Measurements from ENCODE around the gene CPHXL. TPM values are rescaled to one million over a fixed set of nuclear protein-coding genes. Genes with fewer than 3 reads are reported as not detected.

Gene CPHXL
- not detected in 2 replicates for total RNA-seq

DNA sequence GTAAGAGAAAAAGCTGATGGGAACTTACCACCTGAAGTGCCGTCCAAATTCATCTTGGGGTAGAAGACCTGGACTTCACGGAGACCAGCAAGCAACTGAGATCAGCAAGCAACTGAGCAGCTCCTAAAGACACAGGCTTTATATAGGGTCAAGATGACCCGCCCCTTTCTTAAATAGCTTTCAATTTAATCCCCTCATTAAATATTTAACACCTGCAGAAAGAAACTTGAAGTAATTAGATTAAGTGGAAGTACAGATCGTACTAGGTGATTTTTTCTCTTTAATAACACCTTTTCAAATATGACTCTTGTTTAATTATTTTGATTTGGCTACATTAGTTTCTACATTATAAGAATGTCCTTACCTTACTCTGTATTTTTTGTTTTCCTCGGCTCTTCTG, at the start of gene CPHXL:
CPHXL (minus strand) TSS at position 101 of the 400 bp plus-strand sequence; CDS start at position 53, 48 bp downstream.
- Histone ChIP-seq H3K36me3 (ENCODE audit: control insufficient read depth, insufficient read depth, low read length) (no peaks in the 10 kb centered on the region), H3K4me3 (ENCODE audit: low read depth, low read length) (no peak within 1 kb of the TSS), H3K27me3 (ENCODE audit: control insufficient read depth, insufficient read depth, low read length) (no peaks in the 10 kb centered on the region)
- no peak for DNase-seq (ENCODE audit: low read depth)
- TF ChIP-seq, protein P1, sequence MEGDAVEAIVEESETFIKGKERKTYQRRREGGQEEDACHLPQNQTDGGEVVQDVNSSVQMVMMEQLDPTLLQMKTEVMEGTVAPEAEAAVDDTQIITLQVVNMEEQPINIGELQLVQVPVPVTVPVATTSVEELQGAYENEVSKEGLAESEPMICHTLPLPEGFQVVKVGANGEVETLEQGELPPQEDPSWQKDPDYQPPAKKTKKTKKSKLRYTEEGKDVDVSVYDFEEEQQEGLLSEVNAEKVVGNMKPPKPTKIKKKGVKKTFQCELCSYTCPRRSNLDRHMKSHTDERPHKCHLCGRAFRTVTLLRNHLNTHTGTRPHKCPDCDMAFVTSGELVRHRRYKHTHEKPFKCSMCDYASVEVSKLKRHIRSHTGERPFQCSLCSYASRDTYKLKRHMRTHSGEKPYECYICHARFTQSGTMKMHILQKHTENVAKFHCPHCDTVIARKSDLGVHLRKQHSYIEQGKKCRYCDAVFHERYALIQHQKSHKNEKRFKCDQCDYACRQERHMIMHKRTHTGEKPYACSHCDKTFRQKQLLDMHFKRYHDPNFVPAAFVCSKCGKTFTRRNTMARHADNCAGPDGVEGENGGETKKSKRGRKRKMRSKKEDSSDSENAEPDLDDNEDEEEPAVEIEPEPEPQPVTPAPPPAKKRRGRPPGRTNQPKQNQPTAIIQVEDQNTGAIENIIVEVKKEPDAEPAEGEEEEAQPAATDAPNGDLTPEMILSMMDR (IDR thresholded peaks at IDR 0.05; ENCODE audit: insufficient read depth, low read length, poor library complexity, severe bottlenecking) = no peak

DNA sequence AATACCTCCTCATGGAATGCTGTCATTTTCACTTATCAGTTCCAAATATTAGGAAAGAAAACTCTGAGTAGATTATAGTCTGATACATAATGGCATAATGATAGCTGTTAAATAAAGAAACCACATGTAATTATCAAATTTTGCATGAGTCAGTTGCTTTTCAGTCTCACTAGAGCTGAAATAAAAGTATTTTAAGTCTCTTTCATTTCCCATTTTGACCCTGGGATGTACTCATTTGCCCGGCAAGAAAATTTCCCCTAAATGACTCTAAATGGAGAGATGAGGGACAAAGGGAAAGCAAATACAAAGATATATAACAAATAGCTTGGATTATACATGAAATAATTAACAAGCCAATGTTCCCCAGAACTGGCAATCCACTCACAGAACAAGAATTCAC, 47.9 kb upstream of the CPHXL start:
- Histone ChIP-seq H3K36me3 (ENCODE audit: control insufficient read depth, insufficient read depth, low read length) (no peaks in the 10 kb centered on the region), H3K4me3 (ENCODE audit: low read depth, low read length) (no peak overlapping the region), H3K27me3 (ENCODE audit: control insufficient read depth, insufficient read depth, low read length) (no peaks in the 10 kb centered on the region)
- no peak for DNase-seq (ENCODE audit: low read depth)
- TF ChIP-seq, protein P1 (IDR thresholded peaks at IDR 0.05; ENCODE audit: insufficient read depth, low read length, poor library complexity, severe bottlenecking) = no peak

DNA sequence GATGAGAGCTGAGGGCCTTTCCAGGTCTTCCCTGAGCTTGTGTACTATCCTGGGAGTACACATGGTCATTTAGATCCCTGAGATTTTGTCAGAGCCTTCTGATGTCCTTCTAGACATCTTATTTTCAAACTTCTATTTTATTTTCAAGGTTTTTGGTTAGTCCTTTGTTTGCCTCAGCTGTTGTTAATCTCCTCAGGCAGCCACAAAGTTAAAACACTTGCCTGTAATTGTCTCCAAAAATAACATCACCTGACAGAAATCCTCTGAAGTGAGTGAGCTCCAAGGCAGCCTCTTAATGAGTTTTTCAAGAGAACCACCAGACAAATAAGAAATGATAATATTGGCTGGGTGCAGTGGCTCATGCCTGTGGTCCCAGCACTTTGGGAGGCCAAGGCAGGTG, 43.8 kb upstream of the CPHXL start:
- H3K36me3 ChIP-seq (ENCODE audit: control insufficient read depth, insufficient read depth, low read length) = no peaks in the 10 kb centered on the region
- TF ChIP-seq, protein P1 (IDR thresholded peaks at IDR 0.05; ENCODE audit: insufficient read depth, low read length, poor library complexity, severe bottlenecking) = no peak
- no peak overlapping the region for H3K4me3 ChIP-seq (ENCODE audit: low read depth, low read length)
- no peak for DNase-seq (ENCODE audit: low read depth)
- H3K27me3 ChIP-seq (ENCODE audit: control insufficient read depth, insufficient read depth, low read length) = no peaks in the 10 kb centered on the region

DNA sequence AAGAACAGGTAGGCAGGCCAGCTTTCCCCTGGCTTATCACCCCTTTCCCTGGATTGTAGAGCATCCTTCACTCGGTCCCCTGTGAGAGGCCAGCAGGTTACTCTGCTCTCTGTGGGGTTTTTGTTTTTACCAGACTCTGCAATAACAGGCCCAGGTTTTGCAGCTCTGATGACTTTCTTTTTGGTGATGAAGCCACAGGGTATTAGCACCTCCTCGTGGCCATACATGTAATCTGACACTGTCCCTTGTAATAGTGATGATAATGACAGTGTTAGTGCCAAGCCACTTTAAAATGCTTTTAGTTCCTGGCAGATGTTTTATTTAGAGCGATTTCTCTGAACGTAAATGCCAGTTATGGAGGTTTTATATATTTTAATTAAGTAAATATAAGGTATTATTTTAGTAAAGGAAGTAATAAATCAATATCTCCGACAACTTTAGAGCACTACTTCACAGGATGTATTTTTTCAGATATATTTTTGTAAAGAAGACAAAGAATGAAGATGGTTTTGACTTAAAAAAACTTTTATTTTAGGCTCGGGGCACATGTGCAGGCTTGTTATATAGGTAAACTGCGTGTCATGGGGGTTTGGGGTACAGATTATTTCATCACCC, 38.0 kb upstream of the CPHXL start:
- DNase-seq (ENCODE audit: low read depth) = peak; percentile 12
- H3K36me3 ChIP-seq (ENCODE audit: control insufficient read depth, insufficient read depth, low read length) = no peaks in the 10 kb centered on the region
- TF ChIP-seq, protein P1 (IDR thresholded peaks at IDR 0.05; ENCODE audit: insufficient read depth, low read length, poor library complexity, severe bottlenecking) = peak; percentile 75
- no peak overlapping the region for H3K4me3 ChIP-seq (ENCODE audit: low read depth, low read length)
- no peaks in the 10 kb centered on the region for H3K27me3 ChIP-seq (ENCODE audit: control insufficient read depth, insufficient read depth, low read length)

DNA sequence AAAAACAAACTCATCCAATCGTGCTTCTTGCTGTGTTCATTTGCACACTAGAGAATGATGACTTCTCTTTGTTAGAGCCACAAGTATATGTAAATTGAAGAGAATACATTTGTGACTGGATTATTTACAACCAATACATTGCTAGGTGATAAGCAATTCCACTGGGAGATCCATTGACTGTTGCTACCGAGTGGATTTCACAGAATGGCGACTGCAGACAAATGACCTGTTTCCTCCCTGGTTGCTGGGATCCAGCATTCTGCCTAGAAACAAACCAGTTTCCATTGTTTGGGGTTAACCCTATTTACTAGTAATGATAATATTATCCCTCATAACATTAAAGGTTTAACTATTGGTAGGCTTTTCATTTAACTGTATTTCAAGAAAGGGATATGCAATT, 36.9 kb upstream of the CPHXL start:
- TF ChIP-seq, protein P1 (IDR thresholded peaks at IDR 0.05; ENCODE audit: insufficient read depth, low read length, poor library complexity, severe bottlenecking) = no peak

DNA sequence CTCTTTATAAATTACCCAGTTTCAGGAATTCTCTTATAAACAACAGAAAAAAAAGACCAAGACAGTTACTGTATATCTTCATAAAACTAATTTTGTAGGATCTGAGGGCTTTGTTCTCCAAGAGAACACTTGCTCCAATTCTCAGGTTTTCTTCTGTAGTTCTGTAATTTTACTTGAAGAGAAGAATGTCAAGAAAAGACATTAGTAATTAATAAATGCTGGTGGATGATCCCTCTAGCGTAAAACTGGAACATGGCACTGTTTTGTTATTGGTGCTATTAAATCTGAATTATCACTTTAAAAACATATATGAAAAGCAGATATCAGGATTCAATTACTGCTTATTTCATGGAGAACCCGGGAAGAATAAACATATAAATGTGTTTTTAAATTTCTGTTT, 36.5 kb upstream of the CPHXL start:
- H3K27me3 ChIP-seq (ENCODE audit: control insufficient read depth, insufficient read depth, low read length) = no peaks in the 10 kb centered on the region
- TF ChIP-seq, protein P1 (IDR thresholded peaks at IDR 0.05; ENCODE audit: insufficient read depth, low read length, poor library complexity, severe bottlenecking) = no peak
- no peak for DNase-seq (ENCODE audit: low read depth)
- no peaks in the 10 kb centered on the region for H3K36me3 ChIP-seq (ENCODE audit: control insufficient read depth, insufficient read depth, low read length)
- no peak overlapping the region for H3K4me3 ChIP-seq (ENCODE audit: low read depth, low read length)

More for the DNA sequence above, 36.9 kb upstream of the CPHXL start:
- H3K27me3 ChIP-seq (ENCODE audit: control insufficient read depth, insufficient read depth, low read length) = no peaks in the 10 kb centered on the region
- no peak overlapping the region for H3K4me3 ChIP-seq (ENCODE audit: low read depth, low read length)
- no peak for DNase-seq (ENCODE audit: low read depth)
- H3K36me3 ChIP-seq (ENCODE audit: control insufficient read depth, insufficient read depth, low read length) = no peaks in the 10 kb centered on the region
